Activated CD8-positive, alpha-beta memory T cell treated with anti-CD3 and anti-CD28 coated beads, Interleukin-2, amount 50 U/mL, for 4 hours (primary cell): ENCODE measurements around the gene C1QC.

Experiments used
- DNase-seq: peaks from one replicate; pipeline ENCODE4 v3.0.0-alpha.2; 2020

Gene C1QC

DNA sequence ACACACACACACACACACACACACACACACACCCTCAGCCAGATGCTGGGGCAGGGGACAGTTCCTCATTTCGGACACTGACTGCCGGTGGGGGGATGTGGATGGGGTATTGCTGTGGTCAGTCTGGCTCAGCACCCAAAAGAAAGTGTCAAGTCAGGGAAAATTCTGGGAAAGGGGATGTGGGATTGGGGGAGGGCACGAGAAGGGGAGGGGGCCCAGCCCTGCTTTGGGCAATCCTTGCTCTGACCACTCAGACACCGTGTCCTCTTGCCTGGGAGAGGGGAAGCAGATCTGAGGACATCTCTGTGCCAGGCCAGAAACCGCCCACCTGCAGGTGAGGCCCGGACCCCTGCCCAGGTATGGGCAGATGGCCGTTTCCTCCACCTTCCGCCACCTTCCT, at the start of gene C1QC:
Gene C1QC, plus strand, starts transcription at position 253 of the 400 bp plus-strand sequence. CDS start 391 bp downstream, outside the sequence.
- no peak for DNase-seq

DNA sequence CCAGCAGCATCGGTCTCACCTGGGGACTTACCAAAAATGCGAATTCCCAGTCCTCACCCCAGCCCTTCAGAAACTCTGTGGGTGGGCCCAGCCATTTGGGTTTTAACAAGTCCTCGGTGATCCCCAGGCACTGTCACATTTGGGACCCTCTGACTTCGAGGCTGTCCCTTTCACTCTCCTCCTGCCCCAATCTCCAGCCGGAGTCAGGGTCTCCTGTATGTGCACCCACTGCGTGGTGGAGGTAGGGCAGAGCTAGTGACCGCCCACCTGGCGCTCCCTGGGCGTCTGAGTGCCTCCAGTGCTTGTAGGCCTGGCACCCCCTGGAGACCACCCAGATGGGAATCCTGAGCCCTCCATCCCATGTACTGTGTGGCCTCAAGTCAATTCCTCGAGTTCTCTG, 49.0 kb upstream of the C1QC start:
- DNase-seq = no peak

DNA sequence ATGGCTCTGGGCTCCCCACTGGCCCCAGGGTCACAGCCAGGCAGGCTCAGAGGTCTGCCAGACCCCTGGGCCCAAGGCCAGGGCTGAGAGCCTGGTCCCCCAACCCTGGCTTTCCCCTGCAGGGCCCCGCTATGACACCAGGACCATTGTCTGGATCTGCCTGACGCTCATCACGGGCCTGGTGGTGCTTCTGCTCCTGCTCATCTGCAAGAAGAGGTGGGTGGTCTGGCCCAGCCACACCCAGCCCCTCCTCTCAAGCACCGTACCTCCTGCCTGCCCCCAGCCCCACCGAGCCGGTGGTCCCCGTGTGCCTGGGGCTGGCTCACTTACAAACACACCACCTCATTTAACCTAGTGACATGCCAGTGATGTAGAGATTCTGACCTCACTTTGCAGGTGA, 48.3 kb upstream of the C1QC start:
- no peak for DNase-seq

DNA sequence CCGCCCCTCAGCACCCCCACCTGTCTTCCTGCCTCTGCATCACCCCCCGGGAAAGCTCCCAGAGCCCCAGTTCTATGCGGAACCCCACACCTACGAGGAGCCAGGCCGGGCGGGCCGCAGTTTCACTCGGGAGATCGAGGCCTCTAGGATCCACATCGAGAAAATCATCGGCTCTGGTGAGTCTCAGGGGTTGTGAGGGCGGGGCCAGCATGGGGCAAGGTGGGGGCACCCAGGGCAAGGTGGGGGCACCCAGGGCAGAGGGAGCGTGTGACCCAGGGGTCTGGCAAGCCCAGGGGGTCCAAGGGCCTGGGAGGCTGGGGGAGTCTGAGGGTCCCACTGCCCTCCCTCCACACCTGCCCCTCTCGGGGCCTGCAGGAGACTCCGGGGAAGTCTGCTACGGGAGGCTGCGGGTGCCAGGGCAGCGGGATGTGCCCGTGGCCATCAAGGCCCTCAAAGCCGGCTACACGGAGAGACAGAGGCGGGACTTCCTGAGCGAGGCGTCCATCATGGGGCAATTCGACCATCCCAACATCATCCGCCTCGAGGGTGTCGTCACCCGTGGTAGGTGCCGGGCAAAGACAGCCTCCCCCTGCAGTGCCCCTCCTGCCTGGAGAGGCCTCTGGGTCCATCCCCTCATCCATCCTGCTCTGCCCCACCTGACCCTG, 46.0 kb upstream of the C1QC start:
- no peak for DNase-seq

DNA sequence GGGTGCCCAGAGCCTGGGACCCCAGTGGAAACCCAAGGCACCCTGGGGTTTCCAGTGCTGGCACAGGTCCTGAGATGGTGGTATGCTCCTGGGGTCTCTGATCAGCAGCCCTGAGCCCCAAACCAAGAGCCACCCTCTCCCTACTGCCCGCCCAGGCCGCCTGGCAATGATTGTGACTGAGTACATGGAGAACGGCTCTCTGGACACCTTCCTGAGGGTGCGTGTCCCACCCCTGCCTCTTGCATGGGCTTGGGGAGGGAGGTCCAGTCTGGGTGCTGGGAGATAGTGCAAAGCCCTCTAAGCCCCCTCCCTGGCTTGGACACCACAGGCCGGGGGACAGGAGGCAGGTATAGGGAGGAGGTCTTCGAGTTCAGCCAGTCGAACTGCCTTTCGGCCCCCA, 45.4 kb upstream of the C1QC start:
- DNase-seq = no peak

DNA sequence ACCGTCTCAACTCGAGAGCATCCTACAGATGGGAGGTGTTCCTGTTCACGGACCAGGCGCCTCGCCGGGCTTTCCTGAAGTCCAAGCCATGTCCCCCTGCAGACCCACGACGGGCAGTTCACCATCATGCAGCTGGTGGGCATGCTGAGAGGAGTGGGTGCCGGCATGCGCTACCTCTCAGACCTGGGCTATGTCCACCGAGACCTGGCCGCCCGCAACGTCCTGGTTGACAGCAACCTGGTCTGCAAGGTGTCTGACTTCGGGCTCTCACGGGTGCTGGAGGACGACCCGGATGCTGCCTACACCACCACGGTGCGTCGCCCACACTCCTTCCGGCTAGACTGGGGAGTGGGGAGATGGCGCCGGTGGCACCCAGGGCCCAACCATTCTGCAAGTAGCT, 44.7 kb upstream of the C1QC start:
- no peak for DNase-seq

DNA sequence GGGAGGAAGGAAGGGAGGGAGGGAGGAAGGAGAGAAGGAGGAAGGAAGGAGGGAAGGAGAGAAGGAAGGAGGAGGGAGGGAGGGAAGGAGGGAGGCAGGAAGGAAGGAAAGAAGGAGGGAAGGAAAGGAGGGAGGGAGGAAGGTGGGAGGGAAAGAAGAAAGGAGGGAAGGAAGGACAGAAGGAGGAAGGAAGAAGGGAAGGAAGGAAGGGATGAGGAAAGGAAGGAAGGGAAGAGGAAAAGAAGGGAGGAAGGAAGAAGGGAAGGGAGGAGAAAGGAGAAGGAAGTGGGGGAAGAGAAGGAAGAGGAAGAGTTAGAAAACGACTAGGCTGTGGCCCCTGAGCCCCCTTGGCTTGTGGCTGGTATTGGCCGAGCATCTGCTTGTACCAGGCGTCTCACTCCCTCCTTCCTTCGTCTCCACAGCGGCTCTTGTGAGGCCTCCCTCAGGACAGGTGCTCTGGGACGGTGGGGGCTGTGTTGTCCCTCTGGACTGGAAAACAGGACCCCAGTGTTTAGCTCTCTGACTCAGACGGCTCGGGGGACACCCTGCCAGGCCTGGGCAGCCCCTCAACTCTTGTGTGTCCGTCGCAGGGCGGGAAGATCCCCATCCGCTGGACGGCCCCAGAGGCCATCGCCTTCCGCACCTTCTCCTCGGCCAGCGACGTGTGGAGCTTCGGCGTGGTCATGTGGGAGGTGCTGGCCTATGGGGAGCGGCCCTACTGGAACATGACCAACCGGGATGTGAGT, 43.2 kb upstream of the C1QC start:
- DNase-seq = no peak

DNA sequence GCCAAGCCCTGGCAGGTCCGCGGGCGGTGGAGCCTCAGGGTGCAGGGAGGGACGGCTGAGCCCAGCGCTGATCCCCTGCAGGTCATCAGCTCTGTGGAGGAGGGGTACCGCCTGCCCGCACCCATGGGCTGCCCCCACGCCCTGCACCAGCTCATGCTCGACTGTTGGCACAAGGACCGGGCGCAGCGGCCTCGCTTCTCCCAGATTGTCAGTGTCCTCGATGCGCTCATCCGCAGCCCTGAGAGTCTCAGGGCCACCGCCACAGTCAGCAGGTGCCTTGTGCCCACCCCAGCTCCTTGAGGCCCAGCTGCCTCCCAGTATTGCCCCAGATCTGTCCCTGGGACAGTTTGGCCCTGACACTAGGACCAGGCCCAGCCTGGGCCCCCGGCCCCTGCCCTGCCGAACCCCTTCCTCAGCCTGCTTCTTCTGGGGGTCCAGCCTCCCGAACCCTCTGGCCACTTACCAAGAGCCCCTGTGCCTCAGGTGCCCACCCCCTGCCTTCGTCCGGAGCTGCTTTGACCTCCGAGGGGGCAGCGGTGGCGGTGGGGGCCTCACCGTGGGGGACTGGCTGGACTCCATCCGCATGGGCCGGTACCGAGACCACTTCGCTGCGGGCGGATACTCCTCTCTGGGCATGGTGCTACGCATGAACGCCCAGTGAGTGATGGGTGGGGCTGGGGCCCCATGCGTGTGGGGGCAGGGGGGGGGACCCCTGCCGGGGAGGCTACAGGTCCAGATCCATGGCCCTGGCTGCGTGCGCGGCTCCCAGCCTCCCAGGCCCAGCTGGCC, 42.4 kb upstream of the C1QC start:
- DNase-seq = no peak

DNA sequence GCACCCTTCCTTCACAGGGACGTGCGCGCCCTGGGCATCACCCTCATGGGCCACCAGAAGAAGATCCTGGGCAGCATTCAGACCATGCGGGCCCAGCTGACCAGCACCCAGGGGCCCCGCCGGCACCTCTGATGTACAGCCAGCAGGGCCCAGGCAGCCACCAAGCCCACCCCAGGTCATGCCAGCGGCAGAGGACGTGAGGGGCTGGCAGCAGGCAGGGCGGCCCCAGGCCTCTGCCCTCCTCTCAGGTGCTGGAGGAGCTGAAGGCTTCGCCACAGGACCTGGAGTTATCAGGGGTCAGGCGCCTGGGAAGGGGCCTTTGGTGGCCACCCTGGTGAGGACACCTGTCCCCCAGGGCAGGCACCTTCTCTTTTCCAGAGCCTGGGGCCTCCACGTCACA, 41.8 kb upstream of the C1QC start:
- no peak for DNase-seq

DNA sequence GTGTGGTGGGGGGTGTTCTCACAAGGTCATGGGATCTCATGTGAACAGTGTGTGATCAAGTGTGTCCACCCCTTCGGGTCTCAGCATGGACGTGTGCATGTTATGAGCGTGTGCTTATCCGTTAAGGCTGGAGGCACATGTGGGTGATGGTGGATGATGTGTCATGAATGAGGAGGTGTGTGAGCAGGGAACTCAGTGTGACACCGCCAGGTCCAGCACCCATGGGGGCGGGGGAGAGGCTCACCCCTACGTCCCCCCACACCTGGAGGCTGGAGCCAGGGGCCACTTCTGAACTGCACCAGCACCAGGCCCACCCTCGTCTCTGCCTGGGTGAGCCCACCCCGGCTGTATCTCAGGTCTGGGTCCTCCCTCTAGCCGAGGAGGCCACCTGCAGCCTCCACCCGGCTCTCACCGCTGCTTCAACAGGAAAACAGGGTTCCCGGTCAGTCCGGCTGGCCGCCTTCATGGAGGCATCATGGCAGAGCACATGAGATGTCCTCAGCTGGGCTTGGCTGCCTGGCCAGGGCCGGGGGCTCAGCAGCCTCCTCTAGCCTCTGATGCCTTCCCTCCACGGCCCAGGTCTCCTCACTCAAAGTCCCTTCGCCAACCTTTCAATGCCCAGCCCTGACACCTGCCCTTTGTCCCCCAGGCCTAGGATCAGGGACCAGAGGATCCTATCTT, 41.2 kb upstream of the C1QC start:
- DNase-seq = no peak

DNA sequence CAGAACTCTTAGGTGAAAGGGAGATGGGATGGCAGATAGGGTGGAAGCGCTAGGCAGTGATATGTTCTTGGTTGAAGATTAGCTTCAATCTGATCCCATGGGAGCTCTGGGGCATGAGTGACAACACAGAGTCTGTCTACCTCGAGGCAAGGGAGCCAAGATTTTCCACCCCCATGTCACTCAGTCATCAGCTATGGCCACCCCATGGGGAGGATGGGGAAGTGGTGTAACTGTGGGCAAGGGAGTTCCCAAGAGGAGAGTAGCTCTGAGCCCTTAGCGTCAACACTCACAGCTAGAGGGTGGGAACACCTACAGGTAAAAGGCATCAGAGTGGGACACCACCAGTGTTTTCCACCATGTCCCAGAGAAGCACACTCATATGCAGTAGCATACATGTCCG, 37.3 kb upstream of the C1QC start:
- no peak for DNase-seq

DNA sequence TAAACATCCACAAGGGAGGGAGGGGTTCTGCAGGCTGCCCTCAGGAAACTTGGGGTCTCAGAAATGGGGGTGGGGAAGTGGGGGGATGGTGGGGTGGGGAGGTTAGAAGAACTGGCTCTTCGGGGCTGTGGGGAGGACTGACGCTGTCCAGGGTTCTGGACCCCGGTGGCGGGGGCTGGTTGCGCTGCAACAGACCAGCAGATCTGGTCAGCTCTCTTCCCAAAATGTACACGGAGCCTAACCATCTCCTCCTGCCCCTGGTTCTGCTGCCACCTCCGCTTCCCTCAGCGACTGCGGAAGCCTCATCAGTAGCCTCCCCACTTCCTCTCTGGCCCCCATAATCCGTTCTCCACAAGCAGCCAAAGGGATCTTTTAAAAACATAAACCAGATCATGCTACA, 36.3 kb upstream of the C1QC start:
- DNase-seq = no peak

DNA sequence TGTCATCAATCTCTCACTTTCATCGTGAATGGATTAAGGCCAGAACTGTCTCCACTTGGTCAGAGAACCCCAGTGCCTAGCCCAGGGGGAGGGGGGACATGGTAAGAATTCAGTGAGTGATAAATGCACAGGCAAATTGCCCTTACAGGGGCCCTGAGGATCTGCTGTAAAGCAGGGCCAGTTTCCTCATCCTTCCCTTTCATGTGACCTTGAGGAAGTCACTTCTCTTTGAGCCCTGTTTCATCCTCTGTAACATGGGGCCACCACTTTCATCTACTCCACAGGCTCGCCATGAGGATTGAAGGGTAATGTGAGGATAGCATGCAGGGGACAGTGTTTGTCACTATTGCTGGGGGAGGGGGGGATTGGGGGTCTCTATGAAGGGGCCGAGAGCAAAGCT, 35.1 kb upstream of the C1QC start:
- no peak for DNase-seq

DNA sequence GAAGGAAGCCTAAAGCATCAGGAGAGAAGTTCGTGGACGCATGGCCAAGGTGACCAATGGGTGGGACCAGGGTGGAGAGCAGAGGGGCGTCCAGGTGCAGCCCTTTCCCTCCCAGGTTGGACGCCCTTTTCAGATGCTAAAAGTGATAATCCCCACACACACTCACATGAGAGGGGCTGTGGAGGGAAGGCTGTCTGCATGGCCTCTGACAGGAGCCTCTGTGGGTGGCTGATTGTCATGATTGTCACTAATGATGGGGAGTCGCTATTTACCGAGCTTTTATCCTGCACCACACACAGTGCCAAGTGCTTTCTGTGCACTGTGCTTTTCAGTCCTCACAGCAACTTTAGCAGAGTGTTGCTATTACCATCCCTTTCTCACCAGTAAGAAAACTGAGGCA, 34.1 kb upstream of the C1QC start:
- DNase-seq = no peak

DNA sequence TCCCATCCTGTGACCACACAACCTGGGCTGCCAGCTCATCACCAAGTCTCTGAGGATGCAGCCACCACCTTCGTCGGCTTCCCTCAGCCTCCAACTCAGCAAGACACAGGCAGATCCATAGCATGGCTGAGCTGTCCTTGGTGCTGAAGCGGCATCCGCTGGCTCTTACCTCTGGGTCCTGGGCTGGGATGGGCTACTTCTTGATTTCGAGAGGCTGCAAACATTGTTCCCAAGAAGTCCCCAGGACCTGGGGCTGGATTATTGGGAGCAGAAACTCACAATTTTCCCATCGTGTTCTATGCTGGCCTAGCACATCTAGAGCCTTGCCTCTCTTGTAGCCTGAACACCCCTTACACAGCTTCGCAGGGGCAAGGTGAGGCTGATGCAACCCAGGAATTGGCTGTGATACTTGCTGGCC, 31.9 kb upstream of the C1QC start:
- no peak for DNase-seq

DNA sequence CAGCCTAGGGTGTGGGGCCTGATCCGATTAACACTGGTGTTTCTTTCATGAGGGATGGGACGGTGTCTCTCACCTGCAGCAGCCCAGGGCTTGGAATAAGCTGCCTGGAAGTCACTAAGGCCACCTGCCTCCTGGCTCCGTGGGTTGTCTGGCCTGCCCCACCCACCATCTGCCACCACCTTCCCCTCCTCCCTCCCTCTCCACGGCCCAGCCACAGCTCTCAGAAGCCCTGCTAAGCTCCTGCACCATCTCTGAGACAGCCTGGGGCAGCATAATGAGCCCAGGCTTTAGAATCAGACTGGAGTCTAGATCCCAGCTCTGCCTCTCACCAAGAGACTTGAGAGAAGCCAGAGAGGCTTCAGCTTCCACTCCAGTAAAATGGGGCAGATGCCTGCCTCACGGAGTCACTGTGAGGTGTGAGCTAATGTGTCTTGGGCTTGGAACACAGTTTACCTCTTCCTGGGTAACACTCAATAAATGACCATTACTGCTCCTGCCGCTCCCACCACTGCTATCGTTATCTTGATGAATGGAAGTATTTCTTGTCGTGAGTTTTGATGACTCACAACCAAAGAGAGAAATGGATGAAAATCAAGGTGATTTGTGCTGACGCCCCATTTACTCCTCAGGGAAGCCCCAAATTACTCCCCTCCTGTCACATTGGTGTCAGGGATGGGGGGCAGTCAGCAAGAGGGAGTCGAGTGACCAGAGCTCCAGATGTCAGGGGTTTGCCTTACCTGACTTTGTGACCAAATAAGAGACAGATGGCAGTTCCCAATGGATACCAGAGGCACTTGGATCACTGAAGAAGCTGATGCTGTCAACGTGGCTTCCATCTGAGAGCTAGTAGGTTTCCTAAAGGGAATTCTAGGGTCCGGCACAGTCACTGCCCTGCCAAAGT, 30.5 kb upstream of the C1QC start:
- no peak for DNase-seq

DNA sequence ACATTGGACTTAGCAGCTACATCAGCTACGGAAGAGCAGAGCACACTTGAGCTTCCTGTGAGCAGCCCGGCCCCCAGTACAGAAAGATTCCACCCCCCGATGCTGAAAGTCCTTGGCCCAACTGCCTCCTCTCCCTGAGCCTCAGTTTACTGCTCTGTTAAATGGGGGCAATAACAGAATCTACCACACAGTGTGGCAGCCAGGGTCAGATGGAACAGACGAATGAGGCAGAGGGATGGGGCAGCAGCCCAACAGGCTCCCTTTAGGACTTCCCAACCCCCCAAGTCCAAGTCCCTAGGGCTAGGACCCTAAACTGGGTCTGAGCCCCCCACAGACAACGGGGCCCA, 29.9 kb upstream of the C1QC start:
- no peak for DNase-seq

DNA sequence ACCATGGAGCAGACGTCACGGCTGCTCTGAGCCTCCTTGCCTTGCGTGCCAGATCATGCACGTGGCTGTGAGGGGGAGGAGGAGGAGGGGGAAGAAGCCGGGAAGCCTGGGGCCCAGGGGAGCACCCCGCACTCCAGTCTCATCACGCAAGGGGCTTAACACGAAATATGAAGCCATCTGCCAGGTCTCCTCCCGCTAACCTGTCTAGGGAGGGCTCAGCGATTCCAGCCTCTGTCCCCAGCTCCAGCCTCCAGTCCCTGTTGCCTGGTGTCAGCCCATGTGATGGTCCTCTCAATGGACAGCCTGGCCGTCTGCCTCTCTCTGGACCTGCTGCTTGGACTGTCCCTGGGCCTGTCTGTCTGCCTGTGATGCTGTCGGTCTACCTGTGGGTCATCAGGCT, 29.5 kb upstream of the C1QC start:
- DNase-seq = no peak

DNA sequence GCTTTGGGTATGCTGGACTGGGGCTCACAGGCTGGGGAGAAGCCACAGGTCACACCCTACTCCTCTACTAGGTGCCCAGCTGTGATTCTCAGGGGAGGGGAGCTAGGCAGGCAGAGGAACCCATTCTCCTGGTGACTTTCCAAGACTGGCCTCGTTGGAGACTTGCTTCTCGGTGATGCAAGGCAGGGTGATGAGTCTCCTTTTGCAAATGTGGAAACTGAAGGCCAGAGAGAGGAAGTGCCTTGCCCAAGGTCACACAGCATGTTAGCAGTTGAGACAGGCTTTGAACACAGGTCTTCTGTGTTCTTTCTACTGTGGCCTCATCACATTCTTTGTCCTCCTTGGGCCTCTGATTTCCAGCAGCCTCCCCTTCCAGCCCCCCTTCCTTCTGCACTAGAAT, 27.5 kb upstream of the C1QC start:
- DNase-seq = no peak

DNA sequence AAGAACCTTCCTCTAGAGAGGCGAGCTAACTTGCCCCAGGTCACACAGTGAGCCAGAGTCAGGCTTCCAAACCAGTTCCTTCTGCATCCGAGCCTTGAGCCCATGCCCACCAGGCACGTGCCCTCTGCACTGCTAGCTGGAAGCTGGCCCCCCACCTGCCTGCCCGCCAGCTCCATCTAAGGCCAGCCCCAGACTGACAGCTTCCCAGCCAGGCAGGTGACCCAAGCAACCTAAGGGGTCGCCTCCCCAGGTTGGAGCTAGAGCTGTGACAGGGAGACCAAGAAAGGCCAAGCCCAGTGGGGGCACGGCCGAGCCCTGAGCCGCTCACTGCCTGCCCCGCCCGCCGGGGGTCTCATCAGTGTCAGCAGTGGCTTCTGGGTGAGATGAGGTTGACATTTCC, 26.9 kb upstream of the C1QC start:
- DNase-seq = no peak

DNA sequence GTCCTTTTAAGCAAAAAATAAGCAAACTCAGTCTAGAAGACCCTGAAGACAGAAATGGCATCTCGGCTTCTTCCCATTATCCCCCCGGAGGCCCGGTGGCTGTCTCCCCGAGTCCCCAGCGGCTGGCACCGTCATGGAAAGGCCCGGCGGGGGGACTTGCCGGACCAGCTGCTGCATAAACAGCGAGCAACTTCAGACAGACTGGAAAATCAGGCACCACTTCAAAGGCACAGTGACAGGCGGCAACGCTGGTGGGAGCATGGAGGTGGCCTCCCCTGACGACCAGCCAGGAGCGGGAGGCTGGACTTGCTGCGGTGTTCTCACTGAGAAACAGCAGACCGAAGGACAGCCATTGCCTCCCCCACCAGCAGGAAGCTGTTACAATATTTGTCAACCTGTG, 25.4 kb upstream of the C1QC start:
- DNase-seq = no peak

DNA sequence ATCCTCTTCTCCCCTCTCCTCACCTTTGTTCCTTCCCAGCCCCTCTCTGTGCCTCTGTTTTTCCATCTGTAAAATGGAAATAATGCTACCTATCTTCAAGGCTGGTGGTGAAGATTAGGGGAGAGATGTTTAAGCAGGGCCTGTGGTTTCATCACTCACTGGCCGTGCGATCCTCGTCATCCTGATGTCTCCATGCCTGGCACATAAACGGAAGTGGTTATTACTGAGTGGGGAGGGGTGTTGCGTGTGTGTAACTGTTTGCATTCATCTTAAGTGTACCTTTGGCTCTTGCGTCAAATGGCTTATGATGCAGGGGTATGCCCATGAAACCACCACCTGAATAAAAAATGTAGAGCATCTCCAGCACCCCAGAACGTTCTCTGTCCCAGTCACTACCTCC, 24.2 kb upstream of the C1QC start:
- DNase-seq = no peak

DNA sequence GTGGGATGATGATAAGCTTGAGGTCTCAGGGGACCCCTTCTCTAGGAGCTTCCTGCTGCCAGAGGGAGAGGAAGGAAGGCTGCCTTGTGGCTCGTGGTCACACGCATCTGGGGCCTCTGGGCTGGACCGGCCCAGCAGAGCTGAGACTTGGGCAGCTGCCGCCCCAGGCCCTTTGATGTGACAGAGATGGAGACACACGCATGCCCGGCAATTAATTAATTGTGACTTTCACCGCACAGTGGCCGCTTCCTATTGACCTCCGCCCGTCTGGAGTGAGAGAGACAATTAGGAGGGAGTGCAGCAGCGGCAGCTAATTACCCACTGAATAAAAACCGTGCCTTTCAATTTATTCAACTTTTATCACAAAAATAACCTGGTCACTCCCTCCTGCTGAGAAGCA, 23.6 kb upstream of the C1QC start:
- DNase-seq = no peak
